ENCODE results near the gene ATP11C. TPM values are rescaled to one million over a fixed set of nuclear protein-coding genes. Genes with fewer than 3 reads are reported as not detected.

ATP11C gene
- total RNA-seq, 1 donor from 2014 or later = 47.2 TPM

GRCh38 chrX:139882299-139882698 is 50.6 kb downstream of the ATP11C start:
- no peaks in the 10 kb centered on the region for H3K36me3 Mint-ChIP-seq (ENCODE audit: unreplicated experiment)
- H3K27me3 Mint-ChIP-seq (ENCODE audit: unreplicated experiment) = no peaks in the 10 kb centered on the region
- H3K4me1 Mint-ChIP-seq (ENCODE audit: low read depth, unreplicated experiment) = peaks cover 2% of the 10 kb centered on the region
- H3K9me3 Mint-ChIP-seq (ENCODE audit: unreplicated experiment) = no peaks in the 10 kb centered on the region
- DNase-seq = no peak
- no peak overlapping the region for H3K27ac Mint-ChIP-seq (ENCODE audit: unreplicated experiment)
- no peak overlapping the region for H3K4me3 Mint-ChIP-seq (ENCODE audit: unreplicated experiment)
- TF ChIP-seq, protein P1, sequence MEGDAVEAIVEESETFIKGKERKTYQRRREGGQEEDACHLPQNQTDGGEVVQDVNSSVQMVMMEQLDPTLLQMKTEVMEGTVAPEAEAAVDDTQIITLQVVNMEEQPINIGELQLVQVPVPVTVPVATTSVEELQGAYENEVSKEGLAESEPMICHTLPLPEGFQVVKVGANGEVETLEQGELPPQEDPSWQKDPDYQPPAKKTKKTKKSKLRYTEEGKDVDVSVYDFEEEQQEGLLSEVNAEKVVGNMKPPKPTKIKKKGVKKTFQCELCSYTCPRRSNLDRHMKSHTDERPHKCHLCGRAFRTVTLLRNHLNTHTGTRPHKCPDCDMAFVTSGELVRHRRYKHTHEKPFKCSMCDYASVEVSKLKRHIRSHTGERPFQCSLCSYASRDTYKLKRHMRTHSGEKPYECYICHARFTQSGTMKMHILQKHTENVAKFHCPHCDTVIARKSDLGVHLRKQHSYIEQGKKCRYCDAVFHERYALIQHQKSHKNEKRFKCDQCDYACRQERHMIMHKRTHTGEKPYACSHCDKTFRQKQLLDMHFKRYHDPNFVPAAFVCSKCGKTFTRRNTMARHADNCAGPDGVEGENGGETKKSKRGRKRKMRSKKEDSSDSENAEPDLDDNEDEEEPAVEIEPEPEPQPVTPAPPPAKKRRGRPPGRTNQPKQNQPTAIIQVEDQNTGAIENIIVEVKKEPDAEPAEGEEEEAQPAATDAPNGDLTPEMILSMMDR (IDR thresholded peaks at IDR 0.05; ENCODE audit: partially characterized antibody, unreplicated experiment) = no peak

DNA sequence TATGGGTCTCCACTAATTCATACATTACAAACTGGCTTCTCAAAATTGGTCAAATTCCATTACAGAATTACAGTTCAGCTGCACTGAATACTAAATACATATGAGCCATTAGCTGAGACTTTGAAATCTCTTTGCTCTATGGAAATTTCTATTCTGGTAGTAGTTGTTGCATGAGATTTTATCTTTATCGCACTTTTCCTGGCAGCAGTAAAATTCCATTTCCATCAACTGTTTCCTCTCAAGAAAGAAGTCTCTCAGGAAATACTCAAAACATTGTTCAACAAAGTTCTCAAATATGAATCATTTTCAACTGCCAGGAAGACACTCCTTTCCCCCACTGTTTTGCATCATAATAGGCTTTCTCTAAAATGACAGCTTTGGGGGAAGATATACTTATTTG is 51.3 kb downstream of the ATP11C start:
- Mint-ChIP-seq H3K27ac (ENCODE audit: unreplicated experiment) (no peak overlapping the region), H3K27me3 (ENCODE audit: unreplicated experiment) (no peaks in the 10 kb centered on the region), H3K4me3 (ENCODE audit: unreplicated experiment) (no peak overlapping the region), H3K4me1 (ENCODE audit: low read depth, unreplicated experiment) (peaks cover 4% of the 10 kb centered on the region), H3K36me3 (ENCODE audit: unreplicated experiment) (no peaks in the 10 kb centered on the region), H3K9me3 (ENCODE audit: unreplicated experiment) (no peaks in the 10 kb centered on the region)
- TF ChIP-seq, protein P1 (IDR thresholded peaks at IDR 0.05; ENCODE audit: partially characterized antibody, unreplicated experiment) = no peak
- DNase-seq = no peak

DNA sequence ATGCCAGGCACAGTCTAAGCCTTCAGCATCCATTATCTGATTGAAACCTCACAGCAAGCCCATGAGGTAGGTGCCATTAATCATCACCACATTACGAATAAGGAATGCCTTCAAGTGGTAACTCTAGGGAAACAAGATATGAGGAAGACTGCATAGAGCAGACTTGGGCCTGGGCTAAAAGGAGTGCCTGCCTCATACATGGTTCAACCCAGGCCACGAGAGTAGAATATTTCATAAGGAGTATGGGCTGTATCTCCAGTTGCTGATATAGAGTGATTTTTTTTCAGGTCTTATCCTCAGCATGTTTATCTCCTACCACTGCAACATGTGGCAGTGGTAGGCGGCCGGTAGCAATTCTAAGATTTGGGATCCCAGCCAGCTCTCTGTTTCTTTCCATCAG is 51.7 kb downstream of the ATP11C start:
- Mint-ChIP-seq H3K36me3 (ENCODE audit: unreplicated experiment) (no peaks in the 10 kb centered on the region), H3K9me3 (ENCODE audit: unreplicated experiment) (no peaks in the 10 kb centered on the region), H3K27ac (ENCODE audit: unreplicated experiment) (no peak overlapping the region), H3K4me1 (ENCODE audit: low read depth, unreplicated experiment) (peaks cover 4% of the 10 kb centered on the region), H3K27me3 (ENCODE audit: unreplicated experiment) (no peaks in the 10 kb centered on the region), H3K4me3 (ENCODE audit: unreplicated experiment) (no peak overlapping the region)
- TF ChIP-seq, protein P1 (IDR thresholded peaks at IDR 0.05; ENCODE audit: partially characterized antibody, unreplicated experiment) = no peak
- DNase-seq = no peak

DNA sequence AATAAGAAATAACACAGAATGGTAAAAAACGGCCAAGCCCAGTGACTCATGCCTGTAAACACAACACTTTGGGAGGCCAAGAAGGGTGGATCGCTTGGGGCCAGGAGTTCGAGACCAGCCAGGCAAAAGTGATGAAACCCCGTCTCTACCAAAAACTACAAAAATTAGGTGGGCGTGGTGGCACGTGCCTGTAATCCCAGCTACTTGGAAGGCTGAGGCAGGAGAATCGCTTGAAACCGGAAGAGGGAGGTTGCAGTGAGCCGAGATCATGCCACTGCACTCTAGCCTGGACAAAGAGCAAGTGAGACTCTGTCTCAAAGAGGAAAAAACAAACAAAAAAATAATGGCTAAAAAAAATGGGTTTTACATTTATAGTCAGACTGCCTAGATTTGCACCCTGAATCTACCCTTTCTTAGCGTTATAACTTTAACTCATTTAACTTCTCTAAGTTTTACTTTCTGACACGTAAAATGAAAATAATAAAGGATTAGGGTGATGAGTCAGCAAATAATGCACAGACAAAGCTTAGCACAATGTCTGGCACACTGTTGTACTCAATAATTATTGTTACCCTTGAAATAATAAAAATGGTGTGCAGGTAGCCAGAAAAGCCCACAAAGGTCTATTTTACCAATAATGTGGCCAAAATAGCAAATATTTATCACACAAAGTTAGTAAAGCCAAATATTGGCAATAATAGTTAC is 55.0 kb downstream of the ATP11C start:
- H3K4me1 Mint-ChIP-seq (ENCODE audit: low read depth, unreplicated experiment) = peaks cover 4% of the 10 kb centered on the region
- H3K4me3 Mint-ChIP-seq (ENCODE audit: unreplicated experiment) = no peak overlapping the region
- DNase-seq = no peak
- H3K27ac Mint-ChIP-seq (ENCODE audit: unreplicated experiment) = no peak overlapping the region
- TF ChIP-seq, protein P1 (IDR thresholded peaks at IDR 0.05; ENCODE audit: partially characterized antibody, unreplicated experiment) = no peak
- H3K27me3 Mint-ChIP-seq (ENCODE audit: unreplicated experiment) = no peaks in the 10 kb centered on the region
- no peaks in the 10 kb centered on the region for H3K9me3 Mint-ChIP-seq (ENCODE audit: unreplicated experiment)
- H3K36me3 Mint-ChIP-seq (ENCODE audit: unreplicated experiment) = no peaks in the 10 kb centered on the region

GRCh38 chrX:139875841-139876240 is 57.0 kb downstream of the ATP11C start:
- Mint-ChIP-seq H3K9me3 (ENCODE audit: unreplicated experiment) (no peaks in the 10 kb centered on the region), H3K27me3 (ENCODE audit: unreplicated experiment) (no peaks in the 10 kb centered on the region), H3K36me3 (ENCODE audit: unreplicated experiment) (no peaks in the 10 kb centered on the region), H3K27ac (ENCODE audit: unreplicated experiment) (no peak overlapping the region), H3K4me3 (ENCODE audit: unreplicated experiment) (no peak overlapping the region), H3K4me1 (ENCODE audit: low read depth, unreplicated experiment) (peaks cover 3% of the 10 kb centered on the region)
- TF ChIP-seq, protein P1 (IDR thresholded peaks at IDR 0.05; ENCODE audit: partially characterized antibody, unreplicated experiment) = no peak
- no peak for DNase-seq
